AG09319 (cell line): Measurements from ENCODE around the gene PSMA2.
A peak's percentile ranks its signal among the peaks of the same experiment; 100 is the strongest.

Source experiments
- DNase-seq: peaks from one replicate; pipeline ENCODE4 v3.0.0-alpha.2; 2010; ENCODE audit warnings: low read depth; ENCODE audit errors: extremely low read depth
- TF ChIP-seq, protein P1 (sequence below): IDR thresholded peaks from 2 replicates; pipeline ENCODE4 v1.5.1; 2011; ENCODE audit warnings: low read depth, mild to moderate bottlenecking, inconsistent platforms, low read length, moderate library complexity

The PSMA2 gene

GRCh38 chr7:42883950-42884349 is 48.0 kb downstream of the PSMA2 start:
- DNase-seq, result no peak
- TF ChIP-seq, protein P1, sequence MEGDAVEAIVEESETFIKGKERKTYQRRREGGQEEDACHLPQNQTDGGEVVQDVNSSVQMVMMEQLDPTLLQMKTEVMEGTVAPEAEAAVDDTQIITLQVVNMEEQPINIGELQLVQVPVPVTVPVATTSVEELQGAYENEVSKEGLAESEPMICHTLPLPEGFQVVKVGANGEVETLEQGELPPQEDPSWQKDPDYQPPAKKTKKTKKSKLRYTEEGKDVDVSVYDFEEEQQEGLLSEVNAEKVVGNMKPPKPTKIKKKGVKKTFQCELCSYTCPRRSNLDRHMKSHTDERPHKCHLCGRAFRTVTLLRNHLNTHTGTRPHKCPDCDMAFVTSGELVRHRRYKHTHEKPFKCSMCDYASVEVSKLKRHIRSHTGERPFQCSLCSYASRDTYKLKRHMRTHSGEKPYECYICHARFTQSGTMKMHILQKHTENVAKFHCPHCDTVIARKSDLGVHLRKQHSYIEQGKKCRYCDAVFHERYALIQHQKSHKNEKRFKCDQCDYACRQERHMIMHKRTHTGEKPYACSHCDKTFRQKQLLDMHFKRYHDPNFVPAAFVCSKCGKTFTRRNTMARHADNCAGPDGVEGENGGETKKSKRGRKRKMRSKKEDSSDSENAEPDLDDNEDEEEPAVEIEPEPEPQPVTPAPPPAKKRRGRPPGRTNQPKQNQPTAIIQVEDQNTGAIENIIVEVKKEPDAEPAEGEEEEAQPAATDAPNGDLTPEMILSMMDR, result no peak

- TF ChIP-seq, protein P1, result no peak
- no peak for DNase-seq
Measured at GRCh38 chr7:42880392-42880791, 51.6 kb downstream of the PSMA2 start.

DNA sequence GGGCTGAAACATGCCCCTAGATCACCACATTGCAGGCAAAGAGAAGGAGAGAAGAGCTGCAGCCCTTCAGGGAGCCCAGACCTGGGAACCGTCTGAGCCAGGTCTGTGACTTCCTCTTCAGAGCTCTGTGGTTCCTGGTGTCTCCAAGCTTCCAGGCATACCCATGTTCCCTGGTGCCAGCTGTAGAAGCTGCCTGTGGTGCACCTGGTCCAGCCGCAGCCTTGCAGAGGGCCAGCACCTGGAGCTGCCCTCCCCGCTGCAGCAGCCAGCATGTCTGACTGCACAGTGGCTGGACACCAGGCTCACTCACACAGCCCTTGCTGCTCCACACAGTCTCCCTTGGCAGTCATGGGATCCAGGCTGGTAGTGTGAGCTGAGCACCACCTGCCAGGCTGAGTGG is 53.7 kb downstream of the PSMA2 start:
- TF ChIP-seq, protein P1, result no peak
- no peak for DNase-seq

- TF ChIP-seq, protein P1, result no peak
- no peak for DNase-seq
Measured at GRCh38 chr7:42877862-42878261, 54.1 kb downstream of the PSMA2 start.

DNA sequence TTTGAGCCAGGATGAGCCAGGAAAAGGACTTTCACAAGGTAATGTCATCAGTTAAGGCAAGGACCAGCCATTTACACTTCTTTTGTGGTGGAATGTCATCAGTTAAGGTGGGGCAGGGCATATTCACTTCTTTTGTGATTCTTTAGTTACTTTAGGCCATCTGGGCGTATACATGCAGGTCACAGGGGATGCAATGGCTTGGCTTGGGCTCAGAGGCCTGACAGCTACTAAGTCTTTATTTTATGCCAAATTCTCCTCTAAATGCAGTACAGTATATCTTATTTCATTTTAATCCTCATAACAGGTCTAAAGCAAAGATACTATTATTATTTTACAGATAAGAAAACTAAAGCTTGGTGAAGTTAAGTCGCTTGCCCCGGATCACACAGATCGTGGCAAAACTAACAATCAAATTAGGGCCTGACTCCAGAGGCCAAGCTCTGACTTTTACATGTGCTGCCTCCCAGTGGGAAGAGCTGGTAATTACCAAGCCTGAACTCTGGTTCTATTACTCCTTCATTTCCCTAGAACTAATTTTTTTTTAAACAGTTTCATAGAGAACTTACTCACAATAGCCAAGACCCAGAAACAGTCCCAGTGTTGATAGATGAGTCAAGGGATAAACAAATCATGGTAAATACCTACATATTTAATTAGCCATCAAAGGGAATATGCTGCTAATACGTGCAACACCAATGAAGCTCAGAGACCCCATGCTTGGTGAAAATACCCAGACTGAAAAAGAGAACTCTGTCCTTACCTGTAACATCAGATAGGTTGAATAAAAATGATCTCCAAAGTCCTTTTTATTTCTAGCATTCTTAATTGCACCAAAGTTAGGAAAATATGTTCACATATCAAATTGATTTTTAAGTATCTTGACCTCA is 55.5 kb downstream of the PSMA2 start:
- peak; percentile 23 for DNase-seq
- TF ChIP-seq, protein P1, result peak; percentile 79

DNA sequence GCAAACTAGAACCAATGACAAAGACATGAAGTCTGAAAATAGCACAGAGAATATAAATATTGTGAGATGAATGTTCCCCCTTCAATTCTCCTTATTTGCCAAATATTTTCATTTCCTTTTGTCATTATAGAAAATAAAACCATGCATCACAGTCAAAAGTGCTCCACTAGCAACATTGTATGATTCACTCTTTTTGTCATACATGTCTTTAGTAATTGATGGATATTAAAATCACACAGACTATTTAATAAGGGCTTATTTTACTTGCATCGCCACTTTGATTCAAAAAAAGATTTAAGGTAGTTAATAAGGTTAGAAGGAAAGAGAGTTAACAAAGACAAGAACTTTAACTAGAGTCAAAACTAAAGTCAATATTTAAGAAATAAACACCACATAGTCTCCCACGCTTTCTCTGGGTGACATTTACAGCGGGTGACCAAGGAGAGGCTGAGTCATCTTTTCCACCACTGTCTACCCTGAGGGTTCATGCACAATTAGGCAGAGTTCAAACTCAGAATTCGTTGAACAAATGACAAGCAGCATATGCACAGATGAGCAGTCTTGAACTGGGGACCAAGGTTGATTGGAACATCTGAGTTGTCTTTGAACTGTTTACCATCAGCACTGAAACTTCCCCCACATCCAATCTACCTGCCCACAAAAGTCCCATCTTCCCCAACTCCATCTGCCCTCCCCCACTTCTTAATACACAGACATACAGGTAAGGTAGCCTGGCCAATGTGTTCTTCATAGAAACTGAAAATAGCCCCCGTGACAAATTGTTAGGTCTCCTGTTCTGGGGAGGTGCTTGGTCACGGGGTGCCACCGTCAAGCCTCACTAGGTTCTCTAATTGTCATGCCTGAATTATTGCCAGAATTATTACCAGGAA is 62.6 kb downstream of the PSMA2 start:
- TF ChIP-seq, protein P1, result no peak
- DNase-seq, result no peak

DNA sequence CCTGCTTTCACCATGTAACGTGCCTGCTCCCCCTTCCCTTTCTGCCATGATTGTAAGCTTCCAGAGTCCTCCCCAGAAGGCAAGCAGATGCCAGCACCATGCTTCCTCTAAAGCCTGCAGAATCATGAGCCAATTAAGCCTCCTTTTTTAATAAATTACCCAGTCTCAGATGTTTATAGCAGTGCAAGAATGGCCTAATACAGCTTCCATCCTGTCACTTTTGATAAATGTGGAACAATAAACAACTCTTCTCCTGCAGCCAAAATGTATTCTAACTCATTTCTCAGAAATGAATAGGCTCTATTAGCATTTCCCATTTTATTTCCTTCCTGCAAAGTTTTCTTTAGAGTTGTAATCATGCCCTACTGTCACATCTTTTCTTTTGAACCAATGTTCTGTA is 63.5 kb downstream of the PSMA2 start:
- no peak for DNase-seq
- TF ChIP-seq, protein P1, result no peak
